ENCODE data around the gene TNXB.
"Not testable (repeated sequence)": the region's sequence is repeated elsewhere in the genome, so short reads cannot be mapped to it uniquely, and the experiment has no call there.

DNA sequence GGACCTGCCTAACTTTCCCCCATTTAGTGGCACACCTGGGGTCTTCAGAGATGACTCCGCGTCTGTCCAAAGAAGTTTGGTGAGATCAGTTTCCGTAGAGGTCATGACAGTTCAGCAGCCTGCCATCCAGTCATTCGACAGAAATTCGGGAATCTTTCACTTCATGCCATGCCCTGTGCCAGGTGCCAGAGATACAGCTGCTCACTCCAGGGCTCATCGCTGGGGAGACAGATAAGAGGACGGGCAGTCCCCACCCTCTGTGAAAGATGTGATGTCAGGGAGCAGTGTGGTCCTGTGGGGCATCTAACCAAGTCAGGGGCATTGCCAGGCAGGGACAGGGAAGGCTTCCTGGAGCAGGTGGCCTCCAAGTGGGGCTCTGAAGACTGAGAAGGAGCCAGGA is 105.8 kb downstream of the TNXB start:
- TF ChIP-seq POLR2A, POLR2AphosphoS5, EP300 (IDR thresholded peaks at IDR 0.05): not testable (repeated sequence)
- TF ChIP-seq, protein P1, sequence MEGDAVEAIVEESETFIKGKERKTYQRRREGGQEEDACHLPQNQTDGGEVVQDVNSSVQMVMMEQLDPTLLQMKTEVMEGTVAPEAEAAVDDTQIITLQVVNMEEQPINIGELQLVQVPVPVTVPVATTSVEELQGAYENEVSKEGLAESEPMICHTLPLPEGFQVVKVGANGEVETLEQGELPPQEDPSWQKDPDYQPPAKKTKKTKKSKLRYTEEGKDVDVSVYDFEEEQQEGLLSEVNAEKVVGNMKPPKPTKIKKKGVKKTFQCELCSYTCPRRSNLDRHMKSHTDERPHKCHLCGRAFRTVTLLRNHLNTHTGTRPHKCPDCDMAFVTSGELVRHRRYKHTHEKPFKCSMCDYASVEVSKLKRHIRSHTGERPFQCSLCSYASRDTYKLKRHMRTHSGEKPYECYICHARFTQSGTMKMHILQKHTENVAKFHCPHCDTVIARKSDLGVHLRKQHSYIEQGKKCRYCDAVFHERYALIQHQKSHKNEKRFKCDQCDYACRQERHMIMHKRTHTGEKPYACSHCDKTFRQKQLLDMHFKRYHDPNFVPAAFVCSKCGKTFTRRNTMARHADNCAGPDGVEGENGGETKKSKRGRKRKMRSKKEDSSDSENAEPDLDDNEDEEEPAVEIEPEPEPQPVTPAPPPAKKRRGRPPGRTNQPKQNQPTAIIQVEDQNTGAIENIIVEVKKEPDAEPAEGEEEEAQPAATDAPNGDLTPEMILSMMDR (IDR thresholded peaks at IDR 0.05): not testable (repeated sequence)
